Stimulated activated CD8-positive, alpha-beta memory T cell treated with anti-CD3 and anti-CD28 coated beads, Interleukin-2, amount 100 ng/mL, for 48 hours (primary cell): ENCODE data around the gene EP400.

Experiments used
- DNase-seq, 2 donors: peaks; one replicate each; pipeline ENCODE4 v3.0.0-alpha.2; 2020; ENCODE audit warnings: low read depth in 2 of 2

EP400 gene

GRCh38 chr12:132021031-132021871, 71.5 kb downstream of the EP400 start:
- DNase-seq = no peak

- DNase-seq = no peak
Measured at GRCh38 chr12:132021965-132022364, 72.2 kb downstream of the EP400 start.

- DNase-seq = no peak
Measured at GRCh38 chr12:132023658-132024057, 73.9 kb downstream of the EP400 start.

GRCh38 chr12:132024758-132025157, 75.0 kb downstream of the EP400 start:
- DNase-seq = no peak

GRCh38 chr12:132025526-132025925, 75.8 kb downstream of the EP400 start:
- no peak for DNase-seq

GRCh38 chr12:132026061-132026795, 76.5 kb downstream of the EP400 start:
- no peak for DNase-seq

GRCh38 chr12:132026796-132027500, 77.2 kb downstream of the EP400 start:
- no peak for DNase-seq

- DNase-seq = no peak
Measured at GRCh38 chr12:132027636-132028035, 77.9 kb downstream of the EP400 start.

- DNase-seq = no peak
Measured at GRCh38 chr12:132028111-132028510, 78.4 kb downstream of the EP400 start.

GRCh38 chr12:132029503-132030300, 80.0 kb downstream of the EP400 start:
- no peak for DNase-seq

GRCh38 chr12:132030367-132031038, 80.8 kb downstream of the EP400 start:
- no peak for DNase-seq

- DNase-seq = no peak
Measured at GRCh38 chr12:132033627-132034026, 83.9 kb downstream of the EP400 start.

GRCh38 chr12:132036063-132036683, 86.4 kb downstream of the EP400 start:
- DNase-seq = no peak

GRCh38 chr12:132040906-132041606, 91.3 kb downstream of the EP400 start:
- no peak for DNase-seq

GRCh38 chr12:132043216-132043615, 93.5 kb downstream of the EP400 start:
- DNase-seq = no peak

- DNase-seq = no peak
Measured at GRCh38 chr12:132043770-132044467, 94.2 kb downstream of the EP400 start.

- DNase-seq = no peak
Measured at GRCh38 chr12:132044661-132045412, 95.1 kb downstream of the EP400 start.

GRCh38 chr12:132045751-132046150, 96.0 kb downstream of the EP400 start:
- no peak for DNase-seq

- DNase-seq = no peak
Measured at GRCh38 chr12:132046561-132046960, 96.8 kb downstream of the EP400 start.
